Mesodermal cell (in vitro differentiated cells): Measurements from ENCODE around the gene APH1B.

ENCODE experiments used
- H3K27ac ChIP-seq: 2 replicates; pipeline ENCODE4 v1.7.0; 2013; ENCODE audit warnings: mild to moderate bottlenecking, low read depth, low read length, moderate library complexity; ENCODE audit not compliant: severe bottlenecking
- H3K36me3 ChIP-seq: 2 replicates; pipeline ENCODE4 v1.7.1; 2013; ENCODE audit warnings: mild to moderate bottlenecking, low read length, moderate library complexity; ENCODE audit not compliant: control insufficient read depth, insufficient read depth
- H3K4me1 ChIP-seq: one replicate; pipeline ENCODE4 v1.7.1; 2013; ENCODE audit warnings: mild to moderate bottlenecking, low read length; ENCODE audit not compliant: insufficient read depth, control insufficient read depth, poor library complexity, severe bottlenecking
- H3K4me3 ChIP-seq: 2 replicates; pipeline ENCODE4 v1.7.0; 2013; ENCODE audit warnings: low read length, control low read depth, mild to moderate bottlenecking; ENCODE audit not compliant: insufficient read depth, poor library complexity, severe bottlenecking; ENCODE audit errors: extremely low read depth
- H3K9me3 ChIP-seq: 2 replicates; pipeline ENCODE4 v1.7.1; 2013; ENCODE audit warnings: mild to moderate bottlenecking, low read length, moderate library complexity; ENCODE audit not compliant: control insufficient read depth
- WGBS, 2 experiments: methylation state at CpG; one replicate each; pipeline ENCODE4 v1.1.5; 2013; ENCODE audit warnings: missing lambda C conversion rate in 2 of 2; ENCODE audit not compliant: insufficient coverage in 2 of 2; 5-methylcytosine and 5-hydroxymethylcytosine counted together

The APH1B gene

DNA sequence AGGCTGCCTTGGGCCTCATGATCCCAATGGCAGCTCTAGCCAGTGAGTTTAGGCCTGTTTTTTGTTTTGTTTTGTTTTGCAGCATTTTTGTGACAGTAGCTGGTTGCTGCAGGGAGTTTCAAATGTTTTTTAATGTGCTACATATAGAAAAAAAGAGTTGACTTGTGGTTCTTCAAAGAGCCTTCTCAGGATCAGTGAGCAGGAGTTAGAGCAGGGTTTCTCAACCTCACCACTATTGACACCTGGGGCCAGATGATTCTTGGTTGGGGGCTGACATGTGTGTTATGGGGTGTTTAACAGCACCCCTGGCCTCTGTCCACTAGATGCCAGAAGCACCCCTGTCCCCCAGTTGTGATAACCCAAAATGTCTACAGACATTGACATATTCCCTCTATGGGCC is 17.9 kb downstream of the APH1B start:
- no peak overlapping the region for H3K27ac ChIP-seq
- H3K36me3 ChIP-seq = no peaks in the 10 kb centered on the region
- no peaks in the 10 kb centered on the region for H3K9me3 ChIP-seq
- H3K4me3 ChIP-seq = no peak overlapping the region
- peaks cover 14% of the 10 kb centered on the region for H3K4me1 ChIP-seq

DNA sequence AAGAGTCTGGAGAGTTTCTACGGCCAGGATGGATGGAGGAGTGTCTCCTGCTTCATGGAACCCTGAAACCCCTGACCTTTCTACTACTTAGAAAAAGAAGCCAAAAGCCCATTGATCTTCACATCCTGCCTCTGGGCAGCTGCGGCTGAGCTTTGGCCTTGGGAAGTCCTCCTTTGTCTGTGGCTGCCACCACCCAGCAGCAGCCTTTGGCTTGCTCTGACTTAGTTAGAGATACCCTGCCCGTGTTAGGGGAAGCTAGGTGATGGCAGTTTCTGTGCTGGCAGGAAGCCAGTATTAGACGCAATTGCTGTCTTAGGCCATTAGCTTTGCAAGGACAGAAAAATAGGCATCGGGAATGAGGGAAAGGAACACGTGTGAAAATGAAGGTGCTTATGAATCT is 18.8 kb downstream of the APH1B start:
- no peak overlapping the region for H3K4me3 ChIP-seq
- no peak overlapping the region for H3K27ac ChIP-seq
- no peaks in the 10 kb centered on the region for H3K36me3 ChIP-seq
- H3K9me3 ChIP-seq = no peaks in the 10 kb centered on the region
- WGBS, 2 experiments = 85 to 86% methylated on average over 5 to 6 of the region's 6 CpGs
- H3K4me1 ChIP-seq = peaks cover 7% of the 10 kb centered on the region

DNA sequence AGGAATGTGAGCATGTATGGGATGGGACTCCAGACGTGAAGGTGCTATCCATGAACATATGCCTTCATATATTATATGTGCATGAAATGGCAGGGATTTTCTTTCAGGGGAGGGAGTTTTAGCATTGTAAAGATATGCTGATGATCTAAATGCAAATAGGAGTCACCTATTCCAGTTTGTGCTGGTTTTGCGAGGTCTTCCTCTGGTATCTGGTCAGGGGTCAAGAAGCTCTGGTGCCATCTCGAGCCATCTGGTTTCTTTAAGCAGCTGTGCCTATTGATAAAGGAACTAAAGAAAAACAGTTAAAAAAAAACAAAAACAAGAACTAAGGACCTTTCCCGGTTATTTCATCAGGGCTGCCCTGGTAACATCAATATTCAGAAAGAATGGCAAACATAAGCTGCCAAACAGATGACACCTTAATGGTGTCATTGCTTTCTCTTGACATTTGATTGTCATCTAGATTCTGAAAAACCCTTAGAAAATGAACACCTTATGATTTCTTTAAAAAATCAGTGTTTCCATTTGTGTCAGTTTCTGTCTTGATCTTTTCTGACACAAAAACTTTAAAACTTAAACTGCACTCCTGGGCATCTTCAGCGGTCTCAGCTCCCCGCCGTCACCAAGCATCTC is 22.7 kb downstream of the APH1B start:
- H3K4me1 ChIP-seq = no peaks in the 10 kb centered on the region
- no peaks in the 10 kb centered on the region for H3K9me3 ChIP-seq
- no peaks in the 10 kb centered on the region for H3K36me3 ChIP-seq
- WGBS, 2 experiments = 87 to 93% methylated on average over 5 to 6 of the region's 7 CpGs
- no peak overlapping the region for H3K27ac ChIP-seq
- no peak overlapping the region for H3K4me3 ChIP-seq

DNA sequence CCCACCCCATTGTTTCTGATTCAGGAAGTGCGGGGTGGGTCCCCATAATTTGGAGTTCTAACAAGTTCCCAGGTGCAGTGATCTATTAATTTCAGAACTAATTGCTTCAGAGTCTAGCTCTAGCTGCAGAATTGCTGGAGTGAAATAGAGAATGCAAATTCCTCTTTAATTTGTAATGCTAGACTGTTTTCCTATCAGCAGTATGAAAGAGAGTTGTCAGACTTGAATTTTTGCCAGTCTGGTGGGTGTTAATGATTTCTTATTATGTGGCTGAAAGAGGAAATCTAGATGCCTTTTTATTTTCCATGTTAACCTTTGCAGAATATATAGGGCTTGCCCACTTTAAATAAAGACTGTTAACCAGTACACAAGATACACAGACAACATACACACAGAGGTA is 23.7 kb downstream of the APH1B start:
- no peaks in the 10 kb centered on the region for H3K9me3 ChIP-seq
- no peaks in the 10 kb centered on the region for H3K36me3 ChIP-seq
- H3K4me1 ChIP-seq = no peaks in the 10 kb centered on the region
- WGBS, 2 experiments = 100% methylated on average over 1 of the region's 1 CpG
- H3K27ac ChIP-seq = no peak overlapping the region
- no peak overlapping the region for H3K4me3 ChIP-seq

DNA sequence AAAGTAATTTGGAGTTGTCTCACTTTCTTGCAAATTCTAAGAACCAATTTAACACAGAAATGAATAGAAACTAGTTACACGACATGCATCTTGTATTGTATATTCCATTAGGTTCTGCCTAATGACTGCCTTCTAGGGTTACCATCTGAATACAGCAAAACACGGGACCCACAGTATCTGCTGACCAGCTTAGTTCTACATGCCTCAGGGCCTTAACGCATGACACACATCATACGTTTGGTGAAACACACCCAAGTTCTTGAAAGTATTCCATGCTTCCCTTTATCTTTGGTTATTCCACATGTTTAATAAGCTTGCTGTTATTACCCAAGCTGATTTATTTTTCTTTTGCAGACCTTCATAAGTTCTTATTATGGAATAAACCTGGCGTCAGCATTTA is 27.9 kb downstream of the APH1B start:
- WGBS, 2 experiments = 90 to 98% methylated on average over 4 to 5 of the region's 5 CpGs
- Histone ChIP-seq H3K27ac (no peak overlapping the region), H3K36me3 (no peaks in the 10 kb centered on the region), H3K4me1 (no peaks in the 10 kb centered on the region), H3K4me3 (no peak overlapping the region), H3K9me3 (no peaks in the 10 kb centered on the region)

DNA sequence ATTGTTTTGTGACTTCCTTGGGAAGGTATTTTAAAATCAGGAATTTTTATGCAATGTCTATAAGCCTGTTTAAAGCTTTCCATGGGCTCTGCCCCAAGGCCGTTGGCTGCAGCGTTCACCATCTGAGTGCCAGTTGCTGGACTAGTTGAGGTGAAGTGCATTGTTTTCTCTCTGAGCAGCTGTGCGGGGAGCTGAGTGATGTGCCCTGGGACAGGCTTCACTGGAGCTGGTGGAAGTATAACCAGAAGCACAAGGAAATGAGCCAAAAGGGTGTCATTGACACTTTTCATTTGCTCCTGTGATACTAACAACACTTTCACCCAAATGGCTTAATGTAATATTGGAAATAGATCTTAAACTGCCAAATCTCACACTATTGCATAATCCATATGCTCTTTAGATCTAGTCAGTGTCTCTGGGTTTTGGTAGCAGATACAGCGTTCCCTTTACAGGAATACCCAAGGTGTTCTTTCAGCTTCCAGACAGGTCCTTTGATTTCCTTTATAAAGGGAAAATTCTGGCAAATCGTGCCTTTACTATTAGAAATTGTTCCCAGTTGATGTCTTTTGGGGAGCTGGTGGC is 29.2 kb downstream of the APH1B start:
- Histone ChIP-seq H3K27ac (no peak overlapping the region), H3K9me3 (no peaks in the 10 kb centered on the region), H3K36me3 (no peaks in the 10 kb centered on the region), H3K4me3 (no peak overlapping the region), H3K4me1 (no peaks in the 10 kb centered on the region)
- 89 to 100% methylated on average over 2 to 4 of the region's 5 CpGs for WGBS, 2 experiments

DNA sequence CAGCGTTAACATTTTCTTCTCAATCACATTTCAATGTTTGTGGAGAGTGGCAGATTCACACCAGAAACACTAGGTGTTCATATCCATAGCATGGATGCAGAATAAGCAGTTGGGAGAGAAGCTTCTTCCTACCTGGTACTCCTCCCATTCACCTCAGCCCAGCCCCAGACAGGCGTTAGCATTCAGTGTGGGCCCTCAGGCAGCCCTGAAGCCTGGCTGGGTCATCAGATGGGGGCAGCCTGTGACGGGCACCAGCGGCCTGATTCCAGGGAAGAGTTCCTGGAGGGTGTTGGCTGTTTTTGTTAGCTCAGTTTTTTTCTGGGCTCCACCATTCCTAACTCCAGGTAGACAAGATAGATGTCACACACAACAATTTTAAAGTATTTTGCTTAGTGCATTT is 31.1 kb downstream of the APH1B start:
- Histone ChIP-seq H3K27ac (no peak overlapping the region), H3K4me1 (no peaks in the 10 kb centered on the region), H3K36me3 (no peaks in the 10 kb centered on the region), H3K4me3 (no peak overlapping the region), H3K9me3 (no peaks in the 10 kb centered on the region)
- WGBS, 2 experiments = 70% methylated on average over 2 of the region's 4 CpGs; no CpG with 5 or more reads in 1 of the 2 experiments

DNA sequence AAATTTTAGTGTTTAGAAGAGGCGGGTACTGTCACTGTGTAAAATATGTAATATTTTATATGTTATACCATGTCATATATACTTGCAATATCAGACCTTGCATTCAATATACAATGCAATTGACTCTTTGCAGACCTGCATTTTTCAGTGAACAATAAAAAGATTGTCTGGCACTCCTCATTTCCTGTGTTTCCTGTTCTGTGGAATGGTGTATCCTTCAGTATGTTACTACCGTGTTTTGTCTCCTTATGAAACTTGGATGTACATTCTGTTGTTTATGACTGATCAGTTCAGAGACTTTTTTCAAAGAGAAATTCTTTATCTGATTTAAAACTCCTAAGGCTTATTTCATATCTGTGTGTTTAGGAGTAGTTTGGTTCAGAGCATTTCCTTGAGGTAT is 31.5 kb downstream of the APH1B start:
- no peaks in the 10 kb centered on the region for H3K4me1 ChIP-seq
- no peak overlapping the region for H3K4me3 ChIP-seq
- WGBS, 2 experiments = no CpG with 5 or more reads among the region's 2 CpGs
- H3K36me3 ChIP-seq = no peaks in the 10 kb centered on the region
- no peak overlapping the region for H3K27ac ChIP-seq
- no peaks in the 10 kb centered on the region for H3K9me3 ChIP-seq

DNA sequence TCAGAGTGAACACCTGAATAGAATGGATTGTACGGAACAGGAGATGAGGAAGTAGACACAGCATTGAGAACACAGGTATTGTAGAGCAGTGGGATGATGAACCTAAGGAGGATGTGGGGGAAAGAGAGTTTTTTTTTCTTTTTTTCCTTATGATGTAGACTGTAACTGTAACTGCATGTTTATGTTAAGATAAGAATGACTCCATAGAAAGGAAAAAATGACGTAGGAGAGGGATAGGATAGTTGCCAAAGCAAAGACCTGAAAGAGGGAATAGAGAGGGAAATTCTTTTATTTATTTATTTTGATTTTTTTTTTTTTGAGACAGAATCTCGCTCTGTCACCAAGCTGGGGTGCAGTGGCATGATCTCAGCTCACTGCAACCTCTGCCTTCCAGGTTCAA is 33.2 kb downstream of the APH1B start:
- Histone ChIP-seq H3K36me3 (no peaks in the 10 kb centered on the region), H3K4me1 (no peaks in the 10 kb centered on the region), H3K4me3 (no peak overlapping the region), H3K27ac (no peak overlapping the region), H3K9me3 (no peaks in the 10 kb centered on the region)
- 91 to 100% methylated on average over 2 to 3 of the region's 3 CpGs for WGBS, 2 experiments

DNA sequence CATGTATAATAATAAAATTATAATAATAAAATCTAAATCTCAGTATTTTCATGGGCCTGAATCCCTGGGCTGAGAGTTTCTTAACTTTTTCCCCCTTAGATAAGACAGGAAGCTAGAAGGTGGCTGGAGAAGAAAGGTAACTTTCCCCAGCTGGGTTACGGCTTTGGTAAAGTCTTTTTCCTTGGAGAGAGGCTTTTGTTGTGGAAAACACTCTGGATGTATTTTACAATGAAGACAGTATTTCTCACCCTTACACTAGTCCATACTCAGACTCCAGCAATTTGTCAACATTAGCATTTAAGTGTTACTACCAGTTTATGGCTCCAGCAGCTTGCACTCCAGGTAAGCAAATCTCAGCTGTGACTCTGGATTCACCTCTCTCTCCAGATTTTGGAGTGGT is 34.9 kb downstream of the APH1B start:
- Histone ChIP-seq H3K27ac (no peak overlapping the region), H3K9me3 (no peaks in the 10 kb centered on the region), H3K36me3 (no peaks in the 10 kb centered on the region), H3K4me1 (no peaks in the 10 kb centered on the region), H3K4me3 (no peak overlapping the region)
- no CpG with 5 or more reads among the region's 1 CpG for whole genome bisulfite sequencing, 2 experiments

DNA sequence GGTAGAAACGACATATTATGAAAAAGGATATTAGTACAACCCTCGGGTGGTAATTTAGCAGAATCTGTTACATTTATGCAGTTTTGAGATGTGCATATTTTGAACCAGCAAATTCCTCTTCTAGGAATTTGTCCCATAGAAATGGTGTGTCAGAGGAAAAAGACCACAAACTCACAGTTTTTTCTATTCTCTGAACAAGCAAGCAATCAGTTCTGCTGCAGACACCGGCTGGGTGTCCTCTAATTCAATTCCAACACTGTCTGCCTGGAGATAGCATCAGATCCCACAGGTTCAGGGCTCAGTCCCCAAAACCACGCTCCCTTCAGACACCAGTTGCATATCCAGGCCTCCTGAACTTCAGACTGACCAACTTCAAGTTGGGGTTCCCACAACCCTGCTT is 36.4 kb downstream of the APH1B start:
- H3K4me3 ChIP-seq = no peak overlapping the region
- H3K9me3 ChIP-seq = no peaks in the 10 kb centered on the region
- no peaks in the 10 kb centered on the region for H3K4me1 ChIP-seq
- H3K36me3 ChIP-seq = no peaks in the 10 kb centered on the region
- H3K27ac ChIP-seq = no peak overlapping the region
- 83 to 91% methylated on average over 2 to 3 of the region's 4 CpGs for WGBS, 2 experiments
